ENCODE data around the gene LAMA4. TPM values are rescaled to one million over a fixed set of nuclear protein-coding genes. Genes with fewer than 3 reads are reported as not detected.

The LAMA4 gene
- total RNA-seq, 4 donors from 2014 or later: 107 to 329 (median 271) TPM

DNA sequence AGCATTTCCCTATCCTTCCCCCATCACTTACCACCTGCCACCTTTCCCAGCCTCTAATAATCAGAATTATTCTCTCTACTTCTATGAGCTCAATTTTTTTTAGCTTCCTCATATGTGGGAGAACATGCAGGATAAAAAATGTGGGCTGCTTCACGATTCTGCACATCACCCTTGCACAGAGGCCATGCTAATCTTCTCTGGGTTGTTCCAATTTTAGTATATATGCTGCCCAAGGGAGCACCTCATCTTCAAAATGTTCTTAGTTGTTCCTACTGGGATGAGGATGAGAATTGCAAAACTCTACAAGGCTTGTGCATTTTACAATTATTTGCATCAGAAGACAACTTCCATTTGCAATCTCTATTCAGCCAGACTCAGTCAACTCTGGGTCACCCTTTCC, 58.1 kb downstream of the LAMA4 start:
- Histone ChIP-seq H3K4me1 (no peaks in the 10 kb centered on the region), H3K9me3 (no peaks in the 10 kb centered on the region), H3K27me3 (no peaks in the 10 kb centered on the region), H3K4me3 (no peak overlapping the region), H3K36me3 (no peaks in the 10 kb centered on the region), H3K27ac (peak overlapping the region in 1 of 2 donors; percentile 10)
- no peak for DNase-seq
- intact Hi-C loops (cut with DNase I; ENCODE audit: low total_unique reads): no loop called here
- no peak for TF ChIP-seq POLR2A (IDR thresholded peaks at IDR 0.05)
- TF ChIP-seq, protein P1, sequence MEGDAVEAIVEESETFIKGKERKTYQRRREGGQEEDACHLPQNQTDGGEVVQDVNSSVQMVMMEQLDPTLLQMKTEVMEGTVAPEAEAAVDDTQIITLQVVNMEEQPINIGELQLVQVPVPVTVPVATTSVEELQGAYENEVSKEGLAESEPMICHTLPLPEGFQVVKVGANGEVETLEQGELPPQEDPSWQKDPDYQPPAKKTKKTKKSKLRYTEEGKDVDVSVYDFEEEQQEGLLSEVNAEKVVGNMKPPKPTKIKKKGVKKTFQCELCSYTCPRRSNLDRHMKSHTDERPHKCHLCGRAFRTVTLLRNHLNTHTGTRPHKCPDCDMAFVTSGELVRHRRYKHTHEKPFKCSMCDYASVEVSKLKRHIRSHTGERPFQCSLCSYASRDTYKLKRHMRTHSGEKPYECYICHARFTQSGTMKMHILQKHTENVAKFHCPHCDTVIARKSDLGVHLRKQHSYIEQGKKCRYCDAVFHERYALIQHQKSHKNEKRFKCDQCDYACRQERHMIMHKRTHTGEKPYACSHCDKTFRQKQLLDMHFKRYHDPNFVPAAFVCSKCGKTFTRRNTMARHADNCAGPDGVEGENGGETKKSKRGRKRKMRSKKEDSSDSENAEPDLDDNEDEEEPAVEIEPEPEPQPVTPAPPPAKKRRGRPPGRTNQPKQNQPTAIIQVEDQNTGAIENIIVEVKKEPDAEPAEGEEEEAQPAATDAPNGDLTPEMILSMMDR (IDR thresholded peaks at IDR 0.05): no peak

DNA sequence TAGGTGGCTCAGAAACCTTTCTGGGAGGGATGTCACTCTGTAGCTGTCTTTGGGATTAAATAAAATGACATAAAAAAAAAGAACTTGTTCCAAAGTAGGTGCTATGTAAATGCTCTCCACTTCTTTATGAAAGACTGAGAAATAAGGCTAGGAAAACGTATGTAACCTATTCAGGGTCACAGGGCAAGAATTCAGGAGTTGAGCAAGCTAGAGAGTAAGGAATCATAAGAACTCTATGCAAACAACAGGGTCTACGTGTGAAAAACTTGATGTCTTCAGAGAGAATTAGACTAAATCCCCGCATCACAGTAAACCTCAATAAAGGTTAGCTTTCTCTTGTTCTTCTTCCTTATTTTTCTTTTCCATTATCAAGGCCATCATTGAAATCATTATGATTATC, 59.2 kb downstream of the LAMA4 start:
- intact Hi-C loops (cut with DNase I; ENCODE audit: low total_unique reads): no loop called here
- TF ChIP-seq, protein P1 (IDR thresholded peaks at IDR 0.05): no peak
- no peak for TF ChIP-seq POLR2A (IDR thresholded peaks at IDR 0.05)
- no peak for DNase-seq
- Histone ChIP-seq H3K9me3 (no peaks in the 10 kb centered on the region), H3K4me3 (no peak overlapping the region), H3K27me3 (no peaks in the 10 kb centered on the region), H3K4me1 (peaks cover 0 to 5% of the 10 kb centered on the region in 2 donors), H3K36me3 (no peaks in the 10 kb centered on the region), H3K27ac (peak overlapping the region; percentile 32 to 62)

DNA sequence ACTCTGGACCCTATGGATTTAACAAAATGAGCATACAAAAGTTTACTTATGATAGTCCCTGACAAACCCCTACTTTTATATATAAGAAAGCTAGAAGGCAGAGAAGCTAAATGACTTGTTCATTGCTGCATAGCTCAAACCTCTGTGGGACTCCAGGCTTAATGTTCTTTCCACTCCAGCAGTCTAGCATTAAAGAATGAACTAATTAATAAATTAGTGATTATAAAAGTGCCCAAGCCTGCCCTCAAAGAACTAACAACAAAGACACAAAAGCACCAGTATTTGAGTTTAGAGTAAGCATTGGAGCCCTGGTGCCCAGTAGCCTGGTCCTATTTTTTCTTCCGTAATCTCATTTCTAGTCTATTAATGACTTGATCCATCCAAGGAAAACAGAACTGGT, 59.9 kb downstream of the LAMA4 start:
- DNase-seq: no peak
- H3K27me3 ChIP-seq: no peaks in the 10 kb centered on the region
- H3K36me3 ChIP-seq: no peaks in the 10 kb centered on the region
- no peak for TF ChIP-seq POLR2A (IDR thresholded peaks at IDR 0.05)
- TF ChIP-seq, protein P1 (IDR thresholded peaks at IDR 0.05): no peak
- H3K4me1 ChIP-seq: peaks cover 0 to 11% of the 10 kb centered on the region in 2 donors
- intact Hi-C loops (cut with DNase I; ENCODE audit: low total_unique reads): no loop called here
- H3K27ac ChIP-seq: peak overlapping the region; percentile 32 to 62
- no peaks in the 10 kb centered on the region for H3K9me3 ChIP-seq
- no peak overlapping the region for H3K4me3 ChIP-seq

DNA sequence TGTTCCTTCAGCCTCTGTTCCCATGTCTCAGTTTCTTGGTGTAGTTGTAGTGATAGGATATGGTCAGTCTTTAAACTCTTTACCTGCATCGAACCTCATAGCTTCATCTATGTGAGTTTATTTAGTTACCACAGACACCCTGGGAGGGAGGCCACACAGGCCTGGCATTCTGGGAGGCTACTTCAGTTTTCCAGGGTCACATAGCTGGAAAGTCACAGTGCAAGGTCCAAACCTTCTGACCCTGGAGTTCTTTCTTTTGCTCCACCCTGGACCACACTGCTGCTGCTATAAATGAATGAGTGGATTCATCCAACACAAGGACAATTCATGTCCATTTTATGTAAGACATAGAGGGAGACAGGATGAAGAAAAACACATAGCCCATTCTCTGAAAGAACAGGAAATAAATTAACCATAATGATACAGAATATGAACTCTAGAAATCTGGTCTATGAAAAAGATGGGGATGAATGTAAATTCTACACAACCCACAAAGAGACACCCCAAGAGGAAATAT, 60.8 kb downstream of the LAMA4 start:
- intact Hi-C loops (cut with DNase I; ENCODE audit: low total_unique reads): no loop called here
- peaks cover 0 to 12% of the 10 kb centered on the region in 2 donors for H3K4me1 ChIP-seq
- peak overlapping the region; percentile 32 to 62 for H3K27ac ChIP-seq
- no peak for DNase-seq
- H3K36me3 ChIP-seq: no peaks in the 10 kb centered on the region
- TF ChIP-seq, protein P1 (IDR thresholded peaks at IDR 0.05): no peak
- TF ChIP-seq POLR2A (IDR thresholded peaks at IDR 0.05): no peak
- no peak overlapping the region for H3K4me3 ChIP-seq
- no peaks in the 10 kb centered on the region for H3K27me3 ChIP-seq
- H3K9me3 ChIP-seq: no peaks in the 10 kb centered on the region

DNA sequence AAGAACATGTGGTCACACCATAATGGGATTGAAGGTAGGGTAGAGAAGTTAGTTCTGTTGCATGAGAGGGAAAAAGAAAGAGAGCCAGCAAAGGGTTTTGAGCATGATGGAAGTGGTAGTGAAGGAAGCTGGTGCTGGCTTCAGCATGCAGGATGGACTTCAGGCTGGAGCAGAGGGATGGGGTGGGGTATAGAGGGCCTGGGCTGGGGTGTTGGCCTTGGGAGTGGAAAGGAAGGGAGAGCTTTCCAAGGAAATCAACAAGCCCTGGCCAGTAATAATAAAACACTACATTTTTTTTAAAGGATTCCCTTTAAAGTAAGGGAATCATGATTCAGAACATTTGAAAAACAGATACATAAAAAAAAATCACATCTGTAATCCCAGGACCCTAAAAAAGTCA, 61.2 kb downstream of the LAMA4 start:
- no peak for DNase-seq
- no peaks in the 10 kb centered on the region for H3K27me3 ChIP-seq
- H3K4me3 ChIP-seq: no peak overlapping the region
- intact Hi-C loops (cut with DNase I; ENCODE audit: low total_unique reads): no loop called here
- H3K36me3 ChIP-seq: no peaks in the 10 kb centered on the region
- TF ChIP-seq, protein P1 (IDR thresholded peaks at IDR 0.05): no peak
- TF ChIP-seq POLR2A (IDR thresholded peaks at IDR 0.05): no peak
- H3K9me3 ChIP-seq: no peaks in the 10 kb centered on the region
- H3K4me1 ChIP-seq: peaks cover 0 to 12% of the 10 kb centered on the region in 2 donors
- peak overlapping the region; percentile 21 to 62 for H3K27ac ChIP-seq

Measured in uterus (tissue), 4 donors.